ENCODE data around the gene PXDN.

DNA sequence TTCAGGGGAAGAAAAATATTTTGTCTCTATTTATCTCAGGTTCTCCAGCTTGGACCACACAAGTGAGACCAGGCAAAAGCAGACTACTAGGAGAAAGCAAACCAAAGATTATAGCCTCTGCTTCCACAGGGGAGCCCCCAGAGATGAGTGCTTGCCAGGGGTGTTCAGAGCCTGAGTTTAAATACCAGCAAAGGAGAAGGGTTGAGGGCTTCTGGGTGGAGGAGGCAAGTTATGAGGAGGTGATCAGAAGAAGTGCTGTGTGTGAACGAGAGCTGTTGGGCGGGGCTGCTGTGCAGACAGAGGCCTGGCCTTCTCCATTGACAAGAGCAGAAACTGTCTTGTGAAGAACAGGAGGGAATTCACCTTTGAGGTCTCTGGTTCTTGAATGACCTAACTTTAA lies 32.8 kb upstream of the PXDN start:
- TF ChIP-seq POLR2AphosphoS5 (IDR thresholded peaks at IDR 0.05; ENCODE audit: borderline replicate concordance, low read depth, low read length) (no peak), EZH2 (IDR thresholded peaks at IDR 0.05) (no peak), FOXP2 (optimal IDR thresholded peaks at IDR 0.05; ENCODE audit: control extremely low read depth, extremely low read length, insufficient read depth) (no peak)
